RWPE2 (cell line): ENCODE measurements around the gene CELF2.

Experiments used
- ATAC-seq: fragments of 200-7000 bp; cut with Tn5 transposase; 3 replicates; pipeline ENCODE4 v1.9.1; 2021; ENCODE audit warnings: low read depth
- DNase-seq: peaks from one replicate; pipeline ENCODE4 v3.0.0-alpha.2; 2020; ENCODE audit warnings: low spot score
- H3K27ac ChIP-seq: fragments of 450-650 bp; 2 replicates; pipeline ENCODE4 v1.5.1; 2017; ENCODE audit warnings: mild to moderate bottlenecking; ENCODE audit not compliant: poor library complexity, severe bottlenecking
- H3K27me3 ChIP-seq: fragments of 250-450 bp; sonication (Bioruptor Pico); 2 replicates; pipeline ENCODE4 v1.5.1; 2021; ENCODE audit warnings: mild to moderate bottlenecking, moderate library complexity; ENCODE audit not compliant: insufficient read depth, poor library complexity, severe bottlenecking
- H3K36me3 ChIP-seq: fragments of 250-450 bp; sonication (Bioruptor Pico); 2 replicates; pipeline ENCODE4 v1.5.1; 2020; ENCODE audit warnings: low read depth, mild to moderate bottlenecking, moderate library complexity
- H3K4me1 ChIP-seq: fragments of 250-450 bp; sonication (Bioruptor Pico); 2 replicates; pipeline ENCODE4 v1.5.1; 2021; ENCODE audit warnings: mild to moderate bottlenecking, moderate library complexity; ENCODE audit not compliant: insufficient read depth, poor library complexity, severe bottlenecking
- H3K4me3 ChIP-seq: fragments of 250-450 bp; sonication (Bioruptor Pico); 2 replicates; pipeline ENCODE4 v1.5.1; 2021; ENCODE audit warnings: mild to moderate bottlenecking, moderate library complexity; ENCODE audit not compliant: severe bottlenecking
- H3K9me3 ChIP-seq: fragments of 250-450 bp; sonication (Bioruptor Pico); 2 replicates; pipeline ENCODE4 v1.5.1; 2021; ENCODE audit warnings: mild to moderate bottlenecking, moderate library complexity; ENCODE audit not compliant: severe bottlenecking
- TF ChIP-seq, protein P1 (sequence below): fragments of 450-650 bp; IDR thresholded peaks from one replicate; pipeline ENCODE4 v1.5.1; 2017; ENCODE audit warnings: mild to moderate bottlenecking, moderate library complexity; ENCODE audit not compliant: poor library complexity, severe bottlenecking

The CELF2 gene

DNA sequence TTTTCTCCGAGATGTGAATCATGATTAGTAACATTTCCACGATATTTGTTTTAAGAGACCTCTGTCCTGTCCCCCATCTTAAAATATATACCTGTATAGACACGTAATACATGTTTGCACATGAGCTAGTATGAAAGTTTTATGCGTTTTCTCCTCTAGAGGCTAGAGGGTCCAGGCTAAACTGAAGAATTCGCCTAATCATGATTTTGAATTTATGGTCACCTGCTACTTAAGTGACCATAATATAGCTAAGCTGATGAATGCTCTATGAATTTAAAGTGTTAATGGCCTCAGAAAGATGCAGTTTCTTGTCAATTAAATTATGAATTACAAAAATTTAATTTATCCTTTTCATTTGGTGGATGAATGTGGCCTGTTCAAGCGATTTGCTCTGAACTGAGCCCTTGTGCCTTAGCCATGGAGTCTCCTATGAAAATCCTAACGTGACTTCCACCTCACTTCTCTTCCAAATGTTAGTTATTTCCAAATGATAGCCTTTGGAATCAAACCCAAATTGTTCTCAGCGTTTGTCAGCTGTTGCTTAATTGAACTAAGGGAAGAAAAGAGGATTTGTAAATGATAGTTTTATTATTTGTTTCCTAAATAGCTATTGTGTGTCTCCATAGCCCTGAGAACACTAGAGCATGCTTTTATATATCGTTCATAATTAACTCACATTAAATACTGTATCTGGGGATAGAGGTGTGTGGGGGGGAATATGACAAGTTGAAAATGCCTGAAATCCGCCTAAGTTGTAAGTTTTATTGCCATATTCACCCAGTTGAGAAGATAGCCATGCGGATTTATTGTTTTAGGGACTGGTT, 2.3 kb downstream of the CELF2 start:
- DNase-seq, result no peak
- Histone ChIP-seq H3K27ac (no peak overlapping the region), H3K36me3 (no peaks in the 10 kb centered on the region), H3K4me1 (no peaks in the 10 kb centered on the region), H3K9me3 (no peaks in the 10 kb centered on the region), H3K27me3 (peaks cover 23% of the 10 kb centered on the region), H3K4me3 (no peak overlapping the region)
- TF ChIP-seq, protein P1, sequence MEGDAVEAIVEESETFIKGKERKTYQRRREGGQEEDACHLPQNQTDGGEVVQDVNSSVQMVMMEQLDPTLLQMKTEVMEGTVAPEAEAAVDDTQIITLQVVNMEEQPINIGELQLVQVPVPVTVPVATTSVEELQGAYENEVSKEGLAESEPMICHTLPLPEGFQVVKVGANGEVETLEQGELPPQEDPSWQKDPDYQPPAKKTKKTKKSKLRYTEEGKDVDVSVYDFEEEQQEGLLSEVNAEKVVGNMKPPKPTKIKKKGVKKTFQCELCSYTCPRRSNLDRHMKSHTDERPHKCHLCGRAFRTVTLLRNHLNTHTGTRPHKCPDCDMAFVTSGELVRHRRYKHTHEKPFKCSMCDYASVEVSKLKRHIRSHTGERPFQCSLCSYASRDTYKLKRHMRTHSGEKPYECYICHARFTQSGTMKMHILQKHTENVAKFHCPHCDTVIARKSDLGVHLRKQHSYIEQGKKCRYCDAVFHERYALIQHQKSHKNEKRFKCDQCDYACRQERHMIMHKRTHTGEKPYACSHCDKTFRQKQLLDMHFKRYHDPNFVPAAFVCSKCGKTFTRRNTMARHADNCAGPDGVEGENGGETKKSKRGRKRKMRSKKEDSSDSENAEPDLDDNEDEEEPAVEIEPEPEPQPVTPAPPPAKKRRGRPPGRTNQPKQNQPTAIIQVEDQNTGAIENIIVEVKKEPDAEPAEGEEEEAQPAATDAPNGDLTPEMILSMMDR, result no peak
- ATAC-seq, result no peak

DNA sequence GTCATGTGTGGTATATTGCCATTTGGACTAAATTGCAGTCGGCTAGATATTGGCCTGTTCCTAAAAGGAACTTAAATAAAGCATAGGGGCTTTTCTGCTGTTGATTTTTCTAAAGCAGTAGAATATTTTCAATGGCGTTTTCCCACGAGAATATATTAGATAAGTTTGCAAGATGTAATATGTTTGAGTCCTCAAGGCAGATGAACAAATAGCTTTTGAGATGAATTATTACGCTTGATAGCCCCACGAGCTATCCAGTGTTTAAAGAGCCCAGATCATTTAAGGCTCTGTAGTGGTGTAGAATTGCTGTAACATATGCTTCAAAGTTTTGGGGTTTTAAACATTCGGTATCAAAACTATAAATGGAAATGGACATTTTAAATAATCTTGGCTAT, 2.9 kb downstream of the CELF2 start:
- DNase-seq (no peak), ATAC-seq (no peak)
- H3K36me3 ChIP-seq, result no peaks in the 10 kb centered on the region
- peaks cover 23% of the 10 kb centered on the region for H3K27me3 ChIP-seq
- TF ChIP-seq, protein P1, result no peak
- H3K27ac ChIP-seq, result no peak overlapping the region
- H3K4me1 ChIP-seq, result no peaks in the 10 kb centered on the region
- no peak overlapping the region for H3K4me3 ChIP-seq
- no peaks in the 10 kb centered on the region for H3K9me3 ChIP-seq

DNA sequence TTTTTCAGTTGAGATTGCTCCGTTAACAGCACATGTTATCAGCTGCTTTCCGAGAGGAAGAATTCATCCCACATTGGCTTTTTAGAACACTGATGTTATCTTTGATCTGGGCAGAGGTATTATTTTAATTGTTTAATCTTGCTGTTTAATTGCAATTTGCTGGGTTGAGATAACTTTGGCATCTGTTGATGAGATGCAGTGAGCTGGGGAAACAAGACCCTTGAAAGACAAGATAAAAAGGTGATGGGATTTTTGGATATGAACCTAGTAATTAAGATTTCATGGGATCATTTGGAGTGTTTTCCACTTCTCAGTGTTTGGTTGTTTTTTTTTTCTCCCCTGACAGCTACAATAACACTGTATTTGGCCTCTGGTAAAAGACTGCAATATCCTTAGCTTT, 4.5 kb downstream of the CELF2 start:
- ATAC-seq (no peak), DNase-seq (no peak)
- Histone ChIP-seq H3K36me3 (no peaks in the 10 kb centered on the region), H3K27ac (no peak overlapping the region), H3K27me3 (peaks cover 15% of the 10 kb centered on the region), H3K9me3 (no peaks in the 10 kb centered on the region), H3K4me1 (no peaks in the 10 kb centered on the region), H3K4me3 (no peak overlapping the region)
- TF ChIP-seq, protein P1, result no peak

DNA sequence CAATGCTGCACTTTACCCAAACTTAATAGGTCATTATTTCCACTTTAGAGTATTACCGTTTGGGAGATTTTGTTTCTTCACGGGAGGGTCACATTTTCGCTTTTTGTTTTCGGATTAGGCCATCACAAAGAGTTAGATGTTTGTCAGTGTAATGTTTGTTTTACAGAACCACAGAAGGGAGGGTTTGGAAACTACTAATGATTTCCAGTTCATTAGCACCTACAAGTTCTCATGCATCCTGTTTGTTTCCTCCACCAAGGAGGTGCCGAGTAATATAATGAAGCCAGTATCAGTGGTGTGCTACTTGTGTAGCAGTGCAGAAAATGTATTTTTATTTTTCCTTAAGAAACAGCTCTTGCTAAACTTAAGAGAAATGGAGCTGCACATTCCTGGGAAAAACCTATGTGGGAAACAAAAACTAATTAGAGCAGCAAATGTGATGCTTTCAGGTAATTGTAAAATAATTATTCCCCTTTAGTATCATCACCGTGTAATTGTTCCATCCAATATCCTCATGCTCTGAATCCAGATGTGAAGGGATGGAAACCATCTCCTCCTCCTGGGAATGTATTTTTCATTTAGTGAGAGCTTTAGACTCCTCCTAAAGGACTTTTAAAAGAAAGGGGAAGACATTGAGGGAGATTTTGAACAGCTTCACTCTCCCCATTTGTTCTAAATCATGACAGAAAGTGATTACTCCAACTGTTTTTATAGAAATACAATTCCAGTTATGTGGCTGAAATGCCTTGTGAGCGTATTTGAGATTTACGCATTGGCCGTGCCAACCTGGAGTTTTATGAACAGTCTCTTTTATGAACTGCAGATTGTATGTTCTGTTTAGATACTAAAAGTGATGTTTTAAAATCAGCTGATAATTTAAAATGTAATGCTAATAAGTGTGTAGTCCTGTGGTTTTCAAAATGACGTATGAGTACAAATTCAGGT, 5.6 kb downstream of the CELF2 start:
- DNase-seq, result no peak
- Histone ChIP-seq H3K4me1 (no peaks in the 10 kb centered on the region), H3K27ac (no peak overlapping the region), H3K27me3 (peaks cover 12% of the 10 kb centered on the region), H3K9me3 (no peaks in the 10 kb centered on the region), H3K36me3 (no peaks in the 10 kb centered on the region), H3K4me3 (no peak overlapping the region)
- no peak for ATAC-seq
- TF ChIP-seq, protein P1, result no peak
